ENCODE data around the gene NXNL1.

The NXNL1 gene

GRCh38 chr19:17419154-17419620 is 41.5 kb downstream of the NXNL1 start:
- no peak for DNase-seq

- DNase-seq = no peak
Observed at GRCh38 chr19:17418710-17419109, 42.0 kb downstream of the NXNL1 start.

- no peak for DNase-seq
Observed at GRCh38 chr19:17415121-17415520, 45.6 kb downstream of the NXNL1 start.

- DNase-seq = no peak
Observed at GRCh38 chr19:17414097-17414496, 46.6 kb downstream of the NXNL1 start.

- DNase-seq = no peak
Observed at GRCh38 chr19:17411801-17412200, 48.9 kb downstream of the NXNL1 start.

- no peak for DNase-seq
Observed at GRCh38 chr19:17409990-17410389, 50.7 kb downstream of the NXNL1 start.

GRCh38 chr19:17406887-17407196 is 53.9 kb downstream of the NXNL1 start:
- DNase-seq = no peak

GRCh38 chr19:17406046-17406886 is 54.5 kb downstream of the NXNL1 start:
- DNase-seq = no peak
